HG03139 (cell line): ENCODE results near the gene TLR4.

ENCODE experiments used
- ATAC-seq: cut with Tn5 transposase; IDR thresholded peaks from one replicate; pipeline ENCODE4 v1.9.1; 2021; ENCODE audit not compliant: unreplicated experiment

The TLR4 gene

DNA sequence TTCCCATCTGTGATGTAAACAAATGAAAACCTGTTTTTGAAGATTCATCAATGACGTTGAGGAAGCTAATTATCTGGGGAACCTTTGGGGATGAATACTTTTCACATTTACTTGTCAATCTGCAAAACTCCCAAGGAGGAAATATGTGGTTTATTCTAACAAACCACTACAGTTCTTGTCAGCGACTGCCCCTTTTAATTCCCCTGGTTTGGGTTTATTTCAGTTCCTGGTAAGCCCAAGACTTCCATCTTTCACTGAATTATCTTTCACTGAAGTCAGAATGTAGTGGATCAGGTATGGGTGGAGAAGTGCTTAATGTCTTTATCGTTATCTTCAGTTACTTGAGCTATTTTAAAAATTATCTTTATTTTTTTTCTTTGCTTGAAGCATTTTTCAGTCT lies 40.2 kb downstream of the TLR4 start:
- no peak for ATAC-seq

DNA sequence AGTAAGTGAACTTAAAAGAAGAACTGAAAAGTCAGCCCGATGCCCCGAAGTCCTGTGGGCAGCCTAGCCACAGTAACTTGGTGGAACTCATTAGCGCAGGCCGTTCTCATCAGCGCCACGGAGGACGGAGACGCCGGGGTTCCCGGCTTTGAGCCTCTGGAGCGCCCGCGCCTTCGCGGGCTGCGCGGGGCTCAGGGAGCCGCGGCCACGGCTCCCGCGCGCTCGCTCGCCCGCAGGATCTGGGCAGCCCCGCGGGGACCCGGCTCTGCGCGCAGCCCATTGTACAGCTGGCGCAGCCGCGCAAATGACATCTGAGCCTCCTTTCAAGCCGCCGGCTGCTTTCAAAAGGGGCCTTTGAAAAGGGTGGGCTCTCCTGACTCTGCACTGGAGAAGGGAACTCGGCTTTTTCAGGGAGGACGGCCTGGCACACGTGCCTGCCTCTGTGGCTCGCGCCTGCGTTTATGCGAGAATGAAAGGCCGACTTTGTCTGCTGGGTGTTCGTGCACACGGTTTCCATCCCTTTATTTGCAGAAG lies 40.7 kb downstream of the TLR4 start:
- no peak for ATAC-seq

DNA sequence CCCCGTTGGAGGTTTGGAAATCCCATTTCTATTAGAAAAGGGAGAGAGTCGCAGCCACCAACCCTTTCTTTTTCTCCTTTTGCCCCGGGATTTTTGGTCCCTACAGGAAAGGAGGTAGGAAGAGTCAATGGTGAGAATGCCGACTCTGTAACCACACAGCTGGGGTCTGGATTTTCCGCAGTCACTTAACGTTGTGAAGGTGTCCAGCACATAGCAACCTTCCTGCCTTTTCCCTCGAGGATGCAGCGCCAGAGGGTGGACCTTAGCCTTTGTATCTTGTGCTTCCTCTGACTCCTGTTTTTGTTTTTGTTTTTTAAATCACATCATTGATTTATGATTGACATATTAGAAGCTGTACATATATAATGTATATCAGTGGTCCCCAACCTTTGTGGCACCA lies 41.4 kb downstream of the TLR4 start:
- no peak for ATAC-seq

DNA sequence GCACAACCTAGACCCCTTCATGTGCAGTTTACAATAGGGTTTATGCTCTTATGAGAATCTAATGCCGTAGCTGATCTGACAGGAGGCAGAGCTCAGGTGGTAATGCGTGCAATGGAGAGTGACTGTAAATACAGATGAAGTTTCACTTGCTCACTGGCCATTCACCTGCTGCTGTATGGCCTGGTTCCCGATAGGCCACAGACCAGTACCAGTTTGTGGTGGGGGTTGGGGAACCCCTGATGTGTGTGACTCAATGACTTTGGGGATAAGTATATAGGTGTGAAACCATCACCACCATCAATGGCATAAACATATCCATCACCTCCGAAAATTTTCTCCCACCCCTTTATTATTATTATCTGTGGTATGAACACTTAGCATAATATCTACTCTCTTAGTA lies 42.1 kb downstream of the TLR4 start:
- no peak for ATAC-seq

DNA sequence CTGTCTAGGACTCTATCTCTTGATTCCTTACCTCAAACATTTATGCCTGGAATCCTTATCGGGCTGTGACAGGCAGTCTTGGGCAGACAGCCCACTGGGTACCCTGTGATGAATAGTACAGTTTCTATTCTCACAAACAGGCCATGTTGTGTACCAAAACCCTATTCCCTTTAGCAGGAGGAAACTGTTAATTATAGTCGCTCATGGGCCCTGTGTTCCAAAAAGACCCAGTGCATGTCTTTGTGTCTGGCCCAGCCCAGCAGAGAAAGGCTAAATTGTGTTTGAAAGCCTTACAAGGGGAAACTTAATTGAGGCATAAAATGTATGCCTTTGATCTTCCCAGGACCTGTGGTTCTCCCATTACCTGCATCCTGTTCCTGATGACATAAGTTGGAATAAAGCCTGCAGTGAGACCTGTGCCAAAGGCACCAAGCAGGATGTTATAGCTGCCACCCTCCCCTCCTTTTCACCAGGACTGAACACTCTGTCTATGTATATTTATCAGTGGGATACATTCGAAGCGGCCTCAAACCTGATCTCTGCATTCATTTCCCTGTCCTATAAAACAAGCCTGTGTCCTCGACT lies 43.3 kb downstream of the TLR4 start:
- ATAC-seq = no peak

DNA sequence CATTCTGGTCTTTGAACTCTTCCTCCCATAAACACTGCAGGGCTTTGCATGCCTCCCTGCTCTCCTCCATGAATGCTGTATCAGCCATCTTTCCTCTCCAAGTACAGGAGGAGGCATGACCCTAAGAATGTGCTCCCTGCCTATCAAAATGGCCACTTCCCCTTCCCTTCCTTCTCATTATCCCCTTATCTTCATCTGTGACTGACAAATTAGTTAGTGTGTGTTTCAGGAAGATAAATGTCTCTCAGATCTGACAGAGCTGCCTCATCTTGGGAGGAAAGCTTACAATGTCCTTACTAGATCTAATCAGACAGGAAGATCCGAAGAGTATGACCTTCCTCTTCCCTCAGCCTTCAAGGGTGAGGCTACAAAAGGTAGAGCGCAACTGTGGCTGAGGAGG lies 46.2 kb downstream of the TLR4 start:
- no peak for ATAC-seq

DNA sequence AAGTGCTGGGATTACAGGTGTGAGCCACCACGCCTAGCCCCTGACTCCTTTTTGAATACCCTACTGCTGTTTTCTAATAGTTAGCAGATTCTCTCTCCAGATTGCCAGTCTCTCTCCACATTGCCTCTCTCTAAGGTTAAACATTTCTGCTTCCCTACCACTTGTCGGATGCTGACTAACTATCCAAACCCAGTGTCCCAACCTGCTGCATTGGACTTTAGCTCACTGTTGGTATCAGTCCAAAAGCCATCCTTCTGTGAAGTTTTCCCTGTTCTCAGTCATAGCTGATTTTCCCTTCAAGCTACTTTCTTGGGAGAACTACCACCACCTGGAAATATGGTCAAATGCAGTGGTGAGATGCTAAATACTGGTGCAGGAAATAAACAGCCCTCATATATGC lies 48.7 kb downstream of the TLR4 start:
- no peak for ATAC-seq

DNA sequence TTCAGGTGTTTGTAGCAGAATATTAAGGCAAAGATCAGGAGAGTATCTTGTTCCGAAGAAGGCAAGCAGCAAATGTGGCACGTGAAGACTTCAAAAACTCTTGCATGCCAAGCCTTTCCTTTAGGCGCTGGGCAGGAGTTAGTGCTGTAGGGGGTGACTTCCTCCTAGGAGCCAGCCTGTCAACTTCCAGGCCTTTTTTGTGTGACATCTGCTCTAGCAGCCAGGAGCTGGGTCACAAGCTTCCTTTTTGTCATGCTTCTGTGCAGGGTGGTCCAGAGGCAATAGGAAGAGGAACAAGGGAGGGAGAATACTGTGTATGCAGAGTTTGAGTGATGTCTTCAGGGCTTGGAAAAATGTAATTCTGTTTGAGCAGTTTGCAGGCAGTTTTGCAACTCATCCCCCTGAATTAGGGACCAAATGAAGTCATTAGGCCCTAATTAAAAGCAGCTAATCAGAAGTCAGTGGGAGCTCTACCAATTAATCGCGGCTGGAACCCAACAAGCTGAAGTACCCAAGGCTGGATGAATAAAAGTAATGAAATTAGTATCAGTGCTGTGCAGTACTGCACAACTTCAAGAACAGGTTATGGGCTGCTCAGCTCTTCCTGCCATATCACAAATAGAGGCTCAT lies 53.5 kb downstream of the TLR4 start:
- no peak for ATAC-seq

DNA sequence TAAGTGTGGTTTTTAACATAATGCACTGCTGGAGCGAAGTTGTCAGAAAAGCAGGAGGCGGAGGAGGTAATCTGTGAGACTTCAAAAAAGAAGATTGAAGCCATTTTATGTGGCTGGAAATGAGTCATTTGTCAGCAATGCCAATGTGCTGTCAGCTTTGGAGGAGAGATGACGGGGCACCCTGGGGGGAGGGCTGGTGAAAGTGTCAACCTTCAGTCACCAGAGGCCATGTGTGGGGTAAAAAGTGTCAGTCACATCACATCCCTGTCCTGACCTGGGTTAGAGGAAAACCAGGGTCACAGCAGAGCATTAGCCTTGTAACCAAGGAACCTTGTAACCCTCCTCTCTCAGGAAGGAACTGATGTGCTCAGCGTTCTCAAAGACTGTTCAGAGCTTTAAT lies 59.1 kb downstream of the TLR4 start:
- no peak for ATAC-seq

DNA sequence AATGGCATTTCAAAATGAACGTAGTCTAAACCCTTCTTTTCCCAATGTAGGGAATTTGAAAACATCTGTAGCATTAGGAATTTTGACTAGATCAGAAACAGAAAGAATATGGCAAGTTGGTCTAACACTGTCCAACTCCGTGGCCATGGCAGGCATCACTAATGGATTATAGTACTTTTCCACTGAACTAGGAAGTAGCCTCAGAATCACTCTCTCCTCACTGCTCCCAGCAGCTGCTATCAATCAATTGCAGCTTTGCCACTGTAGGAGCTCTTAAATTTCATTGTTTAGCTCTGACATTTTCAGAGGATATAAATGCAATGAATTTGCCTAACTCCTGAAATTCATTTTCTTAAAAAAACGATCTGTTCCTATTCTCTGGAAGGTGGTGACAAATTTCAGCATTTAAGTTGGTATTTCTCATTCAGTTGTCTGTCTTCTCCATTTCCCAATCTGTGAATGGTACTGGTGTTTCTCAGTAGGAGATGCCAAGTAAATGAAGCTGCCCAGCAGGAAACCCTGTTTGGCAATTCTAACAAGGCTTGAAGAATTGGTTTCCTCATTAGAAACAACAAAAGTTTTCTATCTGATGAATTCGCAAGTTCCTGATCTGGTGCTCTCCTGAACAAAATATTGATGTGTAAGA lies 64.7 kb downstream of the TLR4 start:
- no peak for ATAC-seq

DNA sequence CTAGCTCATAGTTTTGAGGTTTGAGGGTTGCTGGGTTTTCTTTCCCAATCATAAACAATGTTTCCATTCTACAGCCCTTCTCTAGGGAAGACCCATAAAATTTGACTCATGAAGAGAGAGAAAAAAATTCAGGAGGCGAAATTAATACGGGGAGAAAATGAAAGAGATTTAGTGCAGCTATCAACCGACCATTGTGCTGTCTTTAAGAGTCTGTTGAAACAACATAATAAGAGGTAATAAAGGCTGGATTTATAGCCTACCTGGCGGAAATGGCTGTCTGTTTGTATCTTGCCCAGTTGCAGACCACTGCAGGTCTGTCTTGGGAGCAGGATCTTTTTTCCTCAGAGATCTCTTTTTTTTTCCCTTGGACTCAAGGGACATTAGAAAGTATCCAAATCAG lies 66.9 kb downstream of the TLR4 start:
- no peak for ATAC-seq

DNA sequence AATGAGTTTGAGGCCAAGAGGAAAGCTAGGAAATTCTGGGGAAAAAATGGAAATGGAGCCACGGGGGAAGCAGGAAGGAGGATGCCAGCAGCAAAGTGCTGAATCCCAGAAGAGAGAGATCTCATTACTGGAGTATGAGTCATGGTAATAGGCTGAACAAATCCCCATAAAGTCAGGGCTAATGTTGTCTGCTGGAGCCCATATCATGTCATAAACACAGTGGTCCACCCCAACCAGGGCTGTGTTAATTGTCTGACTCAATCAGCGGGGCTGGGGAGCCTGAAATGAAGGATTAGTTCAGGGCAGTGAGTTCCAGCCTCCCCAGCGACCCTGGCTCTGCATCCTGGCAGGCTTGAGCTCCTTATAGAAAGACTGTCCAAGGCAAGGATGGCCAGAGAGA lies 68.8 kb downstream of the TLR4 start:
- no peak for ATAC-seq
